Effector memory CD4-positive, alpha-beta T cell (primary cell): ENCODE measurements around the gene SLC10A1.
A peak's percentile ranks its signal among the peaks of the same experiment; 100 is the strongest.
"Not testable (repeated sequence)": the region's sequence is repeated elsewhere in the genome, so short reads cannot be mapped to it uniquely, and the experiment has no call there.

ENCODE experiments used
- DNase-seq, 3 donors: peaks; one replicate each; pipeline ENCODE4 v3.0.0-alpha.2; 2020
- H3K27ac ChIP-seq: 2 replicates; pipeline ENCODE4 v1.7.0; 2013; ENCODE audit warnings: mild to moderate bottlenecking, low read length, moderate library complexity; ENCODE audit not compliant: insufficient read depth, poor library complexity, severe bottlenecking
- H3K27me3 ChIP-seq: replicated peaks from 2 replicates; pipeline ENCODE4 v1.7.0; 2013; ENCODE audit warnings: mild to moderate bottlenecking, low read length; ENCODE audit not compliant: insufficient read depth, control insufficient read depth, poor library complexity, severe bottlenecking
- H3K36me3 ChIP-seq: 2 replicates; pipeline ENCODE4 v1.7.0; 2013; ENCODE audit warnings: mild to moderate bottlenecking, low read length, moderate library complexity; ENCODE audit not compliant: control insufficient read depth, insufficient read depth
- H3K4me1 ChIP-seq: 2 replicates; pipeline ENCODE4 v1.7.0; 2013; ENCODE audit warnings: low read length, mild to moderate bottlenecking; ENCODE audit not compliant: control insufficient read depth, insufficient read depth, poor library complexity, severe bottlenecking
- H3K4me3 ChIP-seq: 2 replicates; pipeline ENCODE4 v1.7.0; 2013; ENCODE audit warnings: low read length, low read depth, mild to moderate bottlenecking; ENCODE audit not compliant: insufficient read depth, poor library complexity, severe bottlenecking
- H3K9me3 ChIP-seq: 2 replicates; pipeline ENCODE4 v1.7.0; 2013; ENCODE audit warnings: mild to moderate bottlenecking, low read length, moderate library complexity; ENCODE audit not compliant: control insufficient read depth

Gene SLC10A1

DNA sequence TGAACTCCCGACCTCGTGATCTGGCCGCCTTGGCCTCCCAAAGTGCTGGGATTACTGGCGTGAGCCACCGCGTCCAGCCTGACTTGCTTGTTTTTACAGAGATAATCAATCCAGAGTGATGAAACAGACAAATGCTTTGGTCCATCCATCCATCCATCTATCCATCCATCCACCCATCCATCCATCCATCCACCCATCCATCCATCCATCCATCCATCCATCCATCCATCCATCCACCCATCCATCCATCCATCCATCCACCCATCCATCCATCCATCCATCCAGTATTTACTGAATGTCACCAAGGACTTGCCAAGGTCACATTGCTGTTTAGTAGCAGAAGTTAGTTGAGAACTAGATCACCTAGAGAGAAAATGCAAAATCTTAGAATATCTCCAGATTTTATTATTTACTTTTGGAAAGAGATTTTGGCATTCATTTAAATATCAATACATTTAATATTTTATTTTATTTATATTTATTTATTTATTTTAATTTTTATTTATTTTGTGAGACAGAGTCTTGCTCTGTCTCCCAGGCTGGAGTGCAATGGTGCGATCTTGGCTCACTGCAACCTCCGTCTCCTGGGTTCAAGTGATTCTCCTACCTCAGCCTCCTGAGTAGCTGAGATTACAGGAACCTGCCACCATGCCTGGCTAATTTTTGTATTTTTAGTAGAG lies 65.0 kb downstream of the SLC10A1 start:
- not testable (repeated sequence) for H3K27me3 ChIP-seq, H3K4me1 ChIP-seq, DNase-seq, H3K36me3 ChIP-seq, H3K9me3 ChIP-seq, H3K4me3 ChIP-seq, H3K27ac ChIP-seq

DNA sequence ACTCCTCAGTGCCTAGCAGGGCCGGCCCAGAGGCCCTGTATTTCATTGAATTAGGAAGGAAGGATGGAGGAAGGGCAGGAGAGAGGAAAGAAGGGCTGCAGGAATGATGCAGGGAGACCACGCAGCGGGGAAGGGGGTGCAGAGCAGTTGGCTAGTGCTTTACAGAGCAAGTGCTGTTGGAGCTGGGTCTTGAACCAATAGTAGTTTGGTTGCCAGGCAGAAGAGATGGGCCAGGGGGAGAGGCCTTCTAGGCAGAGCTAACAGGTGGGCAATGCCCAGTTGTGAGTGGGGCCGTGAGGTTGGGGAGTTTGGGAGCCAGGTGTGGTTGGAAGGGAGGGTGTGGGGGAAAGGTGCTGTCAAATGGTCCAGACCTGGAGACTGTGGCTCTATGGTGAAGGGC lies 69.2 kb downstream of the SLC10A1 start:
- Histone ChIP-seq H3K27me3 (no peaks in the 10 kb centered on the region), H3K9me3 (no peaks in the 10 kb centered on the region), H3K4me1 (peaks cover 7% of the 10 kb centered on the region), H3K36me3 (no peaks in the 10 kb centered on the region), H3K27ac (no peak overlapping the region), H3K4me3 (no peak overlapping the region)
- DNase-seq: no peak

DNA sequence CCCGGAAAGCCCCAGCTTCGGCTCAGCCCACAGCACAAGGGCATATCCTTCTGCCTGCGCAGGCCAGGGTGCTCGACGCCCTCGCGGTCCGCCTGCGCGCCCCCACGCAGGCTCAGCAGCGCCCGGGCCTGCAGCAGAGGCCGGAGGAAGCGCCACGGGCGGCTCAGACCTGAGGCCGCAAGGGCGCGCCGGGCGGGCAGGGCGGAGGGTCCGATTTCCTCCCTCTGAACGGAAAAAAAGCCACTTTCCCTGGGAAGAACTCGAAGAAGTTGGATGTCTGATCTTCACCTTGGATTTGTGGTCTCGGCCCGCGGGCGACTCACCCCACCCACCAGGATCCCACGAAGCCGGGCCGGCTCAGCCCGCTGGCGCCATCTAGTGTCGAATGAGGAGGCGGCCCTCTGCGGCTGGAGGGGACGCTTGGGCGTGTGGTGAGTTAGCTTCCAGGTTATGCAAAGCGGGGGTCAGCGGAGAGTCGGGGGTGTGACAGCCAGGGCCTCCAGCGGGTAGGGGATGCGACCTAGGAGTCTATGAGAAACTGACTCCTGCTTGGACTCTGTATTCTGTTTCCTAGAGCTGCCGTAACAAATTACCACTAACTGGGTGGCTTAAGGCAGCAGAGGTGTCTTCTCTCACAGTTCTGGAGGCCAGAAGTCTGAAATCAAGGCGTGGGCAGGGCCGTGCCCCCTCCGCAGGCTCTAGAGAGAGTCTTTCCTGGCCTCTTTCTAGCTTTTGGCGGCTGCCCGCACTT lies 70.1 kb downstream of the SLC10A1 start:
- Histone ChIP-seq H3K4me1 (peaks cover 7% of the 10 kb centered on the region), H3K4me3 (peak overlapping the region; percentile 33), H3K36me3 (no peaks in the 10 kb centered on the region), H3K9me3 (no peaks in the 10 kb centered on the region), H3K27me3 (no peaks in the 10 kb centered on the region), H3K27ac (no peak overlapping the region)
- DNase-seq: peak; percentile 63 to 76 (median 72)
